Activated CD4-positive, alpha-beta T cell treated with anti-CD3 and anti-CD28 coated beads for 36 hours (primary cell): ENCODE results near the gene ENOX2. TPM values are rescaled to one million over a fixed set of nuclear protein-coding genes. Genes with fewer than 3 reads are reported as not detected.

Source experiments
- ATAC-seq: fragments of 200-7000 bp; cut with Tn5 transposase; one replicate; pipeline ENCODE4 v1.10.0; 2021; ENCODE audit warnings: mild to moderate bottlenecking, moderate library complexity
- CTCF ChIA-PET: fragments of 350-600 bp; sonication (Branson Sonifier 250); formaldehyde crosslinking; loops from one replicate; lab custom pipeline; 2021; ENCODE audit warnings: antibody characterized with exemption; lab: Charles Lee
- POLR2A ChIA-PET: fragments of 350-600 bp; sonication (Branson Sonifier 250); formaldehyde crosslinking; loops from one replicate; lab custom pipeline; 2021; ENCODE audit warnings: antibody characterized with exemption, inconsistent platforms; lab: Charles Lee
- DNase-seq: peaks from one replicate; pipeline ENCODE4 v3.0.0-alpha.2; 2020
- H3K27ac Mint-ChIP-seq: one replicate; pipeline ENCODE4 v1.8.0; 2021; ENCODE audit warnings: mixed read lengths
- H3K27me3 Mint-ChIP-seq: one replicate; pipeline ENCODE4 v1.8.0; 2021; ENCODE audit warnings: mixed read lengths
- H3K36me3 Mint-ChIP-seq: one replicate; pipeline ENCODE4 v1.8.0; 2021; ENCODE audit warnings: low read depth, mixed read lengths
- H3K4me1 Mint-ChIP-seq: one replicate; pipeline ENCODE4 v1.8.0; 2021; ENCODE audit warnings: mixed read lengths
- H3K4me3 Mint-ChIP-seq: one replicate; pipeline ENCODE4 v1.8.0; 2021; ENCODE audit warnings: mild to moderate bottlenecking, moderate library complexity, mixed read lengths
- H3K9me3 Mint-ChIP-seq: one replicate; pipeline ENCODE4 v1.8.0; 2021; ENCODE audit warnings: low read depth, mixed read lengths
- intact Hi-C, 2 experiments: fragments of 100-400 bp; cut with DNase I in 1 of 2; cut with micrococcal nuclease in 1 of 2; formaldehyde crosslinking; loops; one replicate each; pipeline versions ENCODE4 v1.14.2 to v1.15.1; 2022 to 2024; cut with DNase I, micrococcal nuclease
- total RNA-seq, 2 experiments: library from RNA; stranded (reverse); gene quantifications; one replicate each; pipeline ENCODE4 v1.2.3, GENCODE V29; 2021

ENOX2 gene
- total RNA-seq, 2 experiments from 2014 or later, result 12.5 to 16.5 TPM

- no peak for ATAC-seq
- Mint-ChIP-seq H3K9me3 (no peaks in the 10 kb centered on the region), H3K27ac (no peak overlapping the region), H3K27me3 (no peaks in the 10 kb centered on the region), H3K4me3 (no peak overlapping the region), H3K4me1 (no peaks in the 10 kb centered on the region), H3K36me3 (peaks cover 2% of the 10 kb centered on the region)
- DNase-seq, result no peak
- intact Hi-C loops, result loop anchor here in 1 of 2 experiments (5.0 kb wide), 1 partner anchor 51 kb away; no protein-coding TSS in a partner anchor
- ChIA-PET POLR2A (no interaction called here), CTCF (no interaction called here)
Measured at GRCh38 chrX:130741584-130741983, 161.4 kb downstream of the ENOX2 start.

DNA sequence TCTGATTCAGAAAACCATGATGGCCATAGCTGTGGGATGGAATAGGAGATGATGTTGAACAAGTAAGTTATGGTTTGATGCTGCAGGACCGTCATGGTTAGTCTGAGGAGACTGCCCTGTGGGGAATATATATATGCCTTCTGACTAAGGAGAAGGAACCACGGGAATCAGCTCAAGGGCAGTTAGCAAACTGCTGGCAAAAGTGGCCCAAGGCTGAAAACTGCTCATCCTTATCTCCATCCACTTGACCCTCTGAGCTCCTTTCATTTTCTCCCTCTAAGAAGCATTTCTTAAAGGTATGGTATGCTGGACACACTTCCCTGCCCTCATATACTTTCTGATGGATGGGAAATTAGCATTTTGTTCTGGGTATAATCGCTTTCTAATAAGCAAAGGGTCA lies 161.9 kb downstream of the ENOX2 start:
- no peak overlapping the region for H3K4me3 Mint-ChIP-seq
- H3K9me3 Mint-ChIP-seq, result no peaks in the 10 kb centered on the region
- intact Hi-C loops, result loop anchor here in 1 of 2 experiments (5.0 kb wide), 1 partner anchor 51 kb away; no protein-coding TSS in a partner anchor
- ChIA-PET POLR2A (no interaction called here), CTCF (no interaction called here)
- peaks cover 2% of the 10 kb centered on the region for H3K36me3 Mint-ChIP-seq
- DNase-seq (no peak), ATAC-seq (no peak)
- H3K27ac Mint-ChIP-seq, result no peak overlapping the region
- H3K27me3 Mint-ChIP-seq, result no peaks in the 10 kb centered on the region
- no peaks in the 10 kb centered on the region for H3K4me1 Mint-ChIP-seq

- CTCF ChIA-PET, result interaction anchor here (0.6 kb wide), 1 partner anchor 1059 kb away, joined by 3 read pairs; no protein-coding TSS in a partner anchor
Measured at GRCh38 chrX:130738638-130739195, 164.3 kb downstream of the ENOX2 start.

DNA sequence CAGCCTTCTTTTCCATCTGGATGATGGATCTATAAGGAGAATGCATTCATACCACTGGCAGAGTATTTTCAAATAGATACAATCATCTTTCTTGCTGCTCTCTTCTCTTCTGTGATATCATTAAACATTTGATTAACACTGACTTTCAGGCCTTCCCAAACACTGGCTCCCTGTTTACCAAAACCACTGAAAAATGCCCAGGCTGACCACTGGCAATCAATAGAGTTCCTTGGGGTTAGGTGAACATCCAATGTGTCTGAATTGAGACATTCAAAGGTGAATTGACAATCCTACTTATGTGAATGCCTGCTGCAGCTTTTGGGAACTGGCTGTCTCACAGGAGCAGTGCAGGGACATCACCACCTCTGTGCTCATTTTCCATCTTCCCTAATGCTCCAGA lies 168.3 kb downstream of the ENOX2 start:
- Mint-ChIP-seq H3K4me1 (no peaks in the 10 kb centered on the region), H3K4me3 (no peak overlapping the region), H3K36me3 (peaks cover 12% of the 10 kb centered on the region), H3K27ac (no peak overlapping the region), H3K27me3 (no peaks in the 10 kb centered on the region), H3K9me3 (peaks cover 7% of the 10 kb centered on the region)
- intact Hi-C loops, result no loop called here
- ChIA-PET POLR2A (no interaction called here), CTCF (no interaction called here)
- DNase-seq, result no peak
- no peak for ATAC-seq

More at GRCh38 chrX:130738638-130739195, 164.3 kb downstream of the ENOX2 start:
- Mint-ChIP-seq H3K27ac (no peak overlapping the region), H3K9me3 (peaks cover 2% of the 10 kb centered on the region), H3K36me3 (peaks cover 4% of the 10 kb centered on the region), H3K4me3 (no peak overlapping the region), H3K4me1 (no peaks in the 10 kb centered on the region), H3K27me3 (no peaks in the 10 kb centered on the region)
- intact Hi-C loops, result no loop called here
- DNase-seq, result no peak
- POLR2A ChIA-PET, result no interaction called here
- no peak for ATAC-seq

DNA sequence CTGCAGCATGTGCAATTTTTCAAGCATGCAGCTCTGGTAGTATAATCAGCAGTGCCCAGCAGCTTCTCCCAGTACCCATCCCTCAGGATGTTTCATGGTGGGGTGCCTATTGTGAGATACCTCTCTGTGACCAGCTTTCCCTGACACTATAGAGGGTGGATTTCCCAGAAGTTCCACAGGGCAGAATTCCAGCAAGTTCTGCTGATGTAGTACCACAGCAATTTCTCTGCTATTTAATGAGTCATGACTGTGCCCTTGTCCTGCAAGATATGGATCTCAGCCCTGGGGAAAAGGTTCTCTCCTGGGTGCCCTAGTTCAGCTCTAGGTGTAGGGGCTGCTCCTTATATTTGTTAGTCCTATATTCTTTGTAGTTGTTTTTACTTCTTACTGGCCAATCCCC lies 174.8 kb downstream of the ENOX2 start:
- POLR2A ChIA-PET, result no interaction called here
- CTCF ChIA-PET, result no interaction called here
- DNase-seq, result no peak
- Mint-ChIP-seq H3K4me1 (no peaks in the 10 kb centered on the region), H3K36me3 (peaks cover 27% of the 10 kb centered on the region), H3K4me3 (no peak overlapping the region), H3K9me3 (peaks cover 15% of the 10 kb centered on the region), H3K27ac (no peak overlapping the region), H3K27me3 (no peaks in the 10 kb centered on the region)
- intact Hi-C loops, result no loop called here
- ATAC-seq, result no peak

- POLR2A ChIA-PET, result no interaction called here
- no peak for DNase-seq
- no peaks in the 10 kb centered on the region for H3K4me1 Mint-ChIP-seq
- CTCF ChIA-PET, result no interaction called here
- peaks cover 24% of the 10 kb centered on the region for H3K36me3 Mint-ChIP-seq
- H3K27me3 Mint-ChIP-seq, result no peaks in the 10 kb centered on the region
- H3K27ac Mint-ChIP-seq, result no peak overlapping the region
- peaks cover 15% of the 10 kb centered on the region for H3K9me3 Mint-ChIP-seq
- intact Hi-C loops, result no loop called here
- no peak overlapping the region for H3K4me3 Mint-ChIP-seq
- no peak for ATAC-seq
Measured at GRCh38 chrX:130726661-130727060, 176.3 kb downstream of the ENOX2 start.

DNA sequence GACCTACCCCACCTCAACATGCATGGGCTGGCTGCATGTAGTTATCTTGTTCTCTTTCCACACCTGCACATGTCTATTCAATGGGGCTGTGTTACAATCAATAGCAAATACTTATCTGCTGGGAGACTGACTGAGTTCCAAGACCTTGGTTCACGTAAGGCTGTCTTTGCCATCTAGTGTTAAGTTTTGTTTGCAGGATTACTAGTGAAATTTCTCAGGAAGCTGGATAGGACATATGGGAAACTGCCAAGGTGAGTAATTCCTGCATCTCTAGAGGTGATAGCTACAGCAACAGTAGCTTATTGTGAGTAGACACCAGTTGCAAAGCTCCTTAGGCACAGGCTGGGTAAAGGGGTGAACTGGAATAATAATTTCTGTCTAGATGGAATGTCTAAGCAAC lies 177.5 kb downstream of the ENOX2 start:
- H3K4me3 Mint-ChIP-seq, result no peak overlapping the region
- ChIA-PET CTCF (no interaction called here), POLR2A (no interaction called here)
- H3K9me3 Mint-ChIP-seq, result peaks cover 15% of the 10 kb centered on the region
- H3K27me3 Mint-ChIP-seq, result no peaks in the 10 kb centered on the region
- peaks cover 24% of the 10 kb centered on the region for H3K36me3 Mint-ChIP-seq
- intact Hi-C loops, result no loop called here
- ATAC-seq (no peak), DNase-seq (no peak)
- no peaks in the 10 kb centered on the region for H3K4me1 Mint-ChIP-seq
- H3K27ac Mint-ChIP-seq, result no peak overlapping the region

DNA sequence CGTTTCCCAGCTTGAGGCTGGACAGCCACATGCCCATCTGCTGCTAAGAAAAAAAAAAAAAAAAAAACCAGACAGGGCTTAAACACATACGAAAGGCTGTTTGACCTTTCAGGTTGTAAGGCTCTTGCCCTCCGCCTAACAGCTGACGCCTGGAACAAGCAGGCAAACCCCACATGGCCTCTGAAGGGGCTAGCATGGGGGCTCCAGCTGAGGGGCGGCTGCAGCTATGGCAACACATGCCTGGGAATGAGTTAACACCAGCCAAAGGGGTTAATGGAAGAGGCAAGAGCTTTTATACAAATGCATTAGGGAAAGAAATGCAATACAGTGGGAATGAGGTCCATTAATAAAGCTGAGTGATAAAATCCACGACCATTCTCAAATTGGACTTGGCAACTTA lies 183.6 kb downstream of the ENOX2 start:
- no peak for DNase-seq
- no peak for ATAC-seq
- CTCF ChIA-PET, result interaction anchor here (1.1 kb wide), 1 partner anchor 143 kb away, joined by 3 read pairs; no protein-coding TSS in a partner anchor
- POLR2A ChIA-PET, result no interaction called here
- Mint-ChIP-seq H3K36me3 (peaks cover 4% of the 10 kb centered on the region), H3K27ac (no peak overlapping the region), H3K9me3 (no peaks in the 10 kb centered on the region), H3K4me3 (no peak overlapping the region), H3K27me3 (no peaks in the 10 kb centered on the region), H3K4me1 (no peaks in the 10 kb centered on the region)
- intact Hi-C loops, result no loop called here

DNA sequence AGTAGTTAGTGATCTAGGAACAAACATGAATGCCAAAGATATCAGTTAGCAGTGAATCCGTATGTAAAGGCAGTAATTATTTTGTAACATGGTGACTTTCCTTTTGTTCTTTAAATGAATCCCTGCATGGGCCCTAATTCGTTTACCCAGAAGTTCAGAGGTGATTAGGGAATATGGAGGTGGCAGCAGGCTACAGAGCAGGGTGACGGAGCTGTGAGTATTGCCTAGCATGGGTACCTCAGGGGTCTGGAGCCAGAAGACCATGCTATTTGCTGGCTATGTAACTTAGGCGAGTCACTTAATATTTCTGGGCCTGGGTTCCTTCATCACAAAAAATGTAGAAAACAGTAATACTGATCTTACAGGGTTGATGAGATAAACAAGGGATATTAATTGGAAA lies 184.9 kb downstream of the ENOX2 start:
- Mint-ChIP-seq H3K27me3 (no peaks in the 10 kb centered on the region), H3K4me1 (no peaks in the 10 kb centered on the region), H3K4me3 (no peak overlapping the region), H3K27ac (no peak overlapping the region), H3K36me3 (peaks cover 4% of the 10 kb centered on the region), H3K9me3 (no peaks in the 10 kb centered on the region)
- no peak for DNase-seq
- intact Hi-C loops, result no loop called here
- POLR2A ChIA-PET, result no interaction called here
- CTCF ChIA-PET, result no interaction called here
- no peak for ATAC-seq

DNA sequence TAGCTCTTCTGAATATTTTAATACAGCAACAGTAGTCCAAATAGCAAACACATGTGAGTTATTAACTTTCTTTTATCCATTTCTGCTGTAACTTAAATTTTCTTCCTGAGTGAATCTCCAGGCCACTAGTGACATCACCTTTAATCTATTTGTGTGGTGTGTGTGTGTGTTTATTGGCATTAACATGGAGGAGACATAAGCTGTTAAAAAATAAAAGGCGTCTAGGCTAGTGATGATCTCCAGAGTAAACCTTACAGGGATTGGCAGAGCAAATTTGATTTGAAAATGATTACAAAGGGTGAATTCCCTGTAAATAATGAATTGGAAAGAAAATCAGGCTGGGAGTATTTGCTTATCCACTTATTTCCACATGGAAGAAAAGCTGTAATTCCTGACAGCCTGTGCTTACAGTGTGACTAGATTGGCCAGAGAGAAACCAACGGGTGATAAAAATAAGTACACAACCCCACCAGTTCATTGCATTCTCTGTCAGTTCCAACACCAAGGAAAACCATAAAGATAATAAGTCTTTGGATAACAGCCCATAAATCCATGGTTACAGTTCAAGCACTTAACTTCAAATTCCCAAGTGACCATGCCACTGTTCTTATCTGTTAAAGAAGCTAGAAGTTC lies 186.1 kb downstream of the ENOX2 start:
- H3K4me3 Mint-ChIP-seq, result no peak overlapping the region
- DNase-seq (no peak), ATAC-seq (no peak)
- H3K27ac Mint-ChIP-seq, result no peak overlapping the region
- H3K4me1 Mint-ChIP-seq, result no peaks in the 10 kb centered on the region
- no peaks in the 10 kb centered on the region for H3K9me3 Mint-ChIP-seq
- ChIA-PET CTCF (interaction anchor here (0.6 kb wide), 1 partner anchor 13 kb away, joined by 3 read pairs; no protein-coding TSS in a partner anchor), POLR2A (no interaction called here)
- intact Hi-C loops, result no loop called here
- peaks cover 4% of the 10 kb centered on the region for H3K36me3 Mint-ChIP-seq
- no peaks in the 10 kb centered on the region for H3K27me3 Mint-ChIP-seq

GRCh38 chrX:130716346-130716745 lies 186.7 kb downstream of the ENOX2 start:
- H3K36me3 Mint-ChIP-seq, result peaks cover 4% of the 10 kb centered on the region
- no peak overlapping the region for H3K4me3 Mint-ChIP-seq
- no peaks in the 10 kb centered on the region for H3K9me3 Mint-ChIP-seq
- intact Hi-C loops, result no loop called here
- ChIA-PET CTCF (interaction anchor here (0.6 to 0.9 kb wide), 2 partner anchors 14 to 170 kb away, joined by 3 read pairs; no protein-coding TSS in a partner anchor), POLR2A (no interaction called here)
- no peaks in the 10 kb centered on the region for H3K27me3 Mint-ChIP-seq
- no peak for DNase-seq
- no peaks in the 10 kb centered on the region for H3K4me1 Mint-ChIP-seq
- ATAC-seq, result no peak
- no peak overlapping the region for H3K27ac Mint-ChIP-seq

DNA sequence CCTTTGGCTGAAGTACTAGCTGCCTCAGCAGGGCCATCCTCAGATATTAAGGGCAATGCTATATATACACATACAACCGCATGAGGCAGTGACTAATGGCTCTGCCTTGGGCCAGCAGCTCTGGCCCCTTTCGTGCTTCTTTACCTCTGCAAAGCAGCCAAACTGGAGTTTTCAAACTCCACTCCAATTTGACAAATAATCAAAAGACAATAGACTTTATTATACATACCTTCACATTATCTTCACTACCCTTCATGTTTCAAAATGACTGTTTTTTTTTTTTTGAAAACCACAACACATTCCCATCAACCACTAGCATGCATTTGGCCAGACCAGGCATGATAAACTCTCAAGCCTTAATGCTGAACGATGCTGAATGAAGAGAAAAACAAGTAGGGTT lies 187.7 kb downstream of the ENOX2 start:
- H3K4me1 Mint-ChIP-seq, result no peaks in the 10 kb centered on the region
- DNase-seq (no peak), ATAC-seq (no peak)
- H3K27ac Mint-ChIP-seq, result no peak overlapping the region
- CTCF ChIA-PET, result no interaction called here
- POLR2A ChIA-PET, result no interaction called here
- H3K9me3 Mint-ChIP-seq, result no peaks in the 10 kb centered on the region
- H3K4me3 Mint-ChIP-seq, result no peak overlapping the region
- intact Hi-C loops, result no loop called here
- H3K36me3 Mint-ChIP-seq, result peaks cover 6% of the 10 kb centered on the region
- H3K27me3 Mint-ChIP-seq, result no peaks in the 10 kb centered on the region
